Measurements from ENCODE around the gene LYVE1.

Gene LYVE1

DNA sequence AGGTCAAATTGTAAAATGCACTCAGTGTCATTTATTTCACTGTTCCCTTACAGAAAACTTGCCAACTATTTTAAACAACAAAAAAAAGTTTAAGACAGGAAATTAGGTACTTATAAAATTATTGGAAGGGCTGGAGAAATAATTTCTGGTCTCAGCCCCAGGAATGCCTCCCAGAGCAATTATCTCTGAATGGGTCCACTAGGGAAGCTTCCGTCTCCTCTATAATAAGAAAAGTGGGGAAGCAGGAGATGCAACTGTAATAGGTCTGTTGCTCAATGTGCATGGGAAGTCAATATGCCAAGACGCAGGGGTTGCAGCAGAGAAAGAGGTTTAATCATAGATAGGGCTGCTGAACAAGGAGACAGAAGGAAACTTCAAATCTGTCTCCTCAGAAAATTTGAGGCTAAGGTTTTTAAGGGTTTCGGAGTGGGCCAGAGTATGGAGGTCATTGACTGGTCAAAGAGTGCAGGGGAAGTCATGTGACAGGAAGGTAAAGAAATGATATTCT lies 16.6 kb downstream of the LYVE1 start:
- DNase-seq = no peak

DNA sequence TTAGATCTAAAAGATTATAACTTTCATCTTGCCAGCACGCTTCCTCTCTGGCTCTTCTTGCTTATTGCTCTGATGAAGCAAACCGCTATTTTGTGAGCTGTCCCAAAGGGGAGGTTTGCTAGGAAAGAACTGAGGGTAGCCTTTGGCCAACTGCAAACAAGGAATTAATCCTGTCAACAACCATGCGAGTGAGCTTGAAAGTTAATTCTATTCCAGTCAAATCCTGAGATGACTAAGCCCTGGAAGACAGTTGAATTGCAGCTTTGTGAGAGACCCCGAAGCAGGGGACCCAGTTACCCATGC lies 17.2 kb downstream of the LYVE1 start:
- no peak for DNase-seq

DNA sequence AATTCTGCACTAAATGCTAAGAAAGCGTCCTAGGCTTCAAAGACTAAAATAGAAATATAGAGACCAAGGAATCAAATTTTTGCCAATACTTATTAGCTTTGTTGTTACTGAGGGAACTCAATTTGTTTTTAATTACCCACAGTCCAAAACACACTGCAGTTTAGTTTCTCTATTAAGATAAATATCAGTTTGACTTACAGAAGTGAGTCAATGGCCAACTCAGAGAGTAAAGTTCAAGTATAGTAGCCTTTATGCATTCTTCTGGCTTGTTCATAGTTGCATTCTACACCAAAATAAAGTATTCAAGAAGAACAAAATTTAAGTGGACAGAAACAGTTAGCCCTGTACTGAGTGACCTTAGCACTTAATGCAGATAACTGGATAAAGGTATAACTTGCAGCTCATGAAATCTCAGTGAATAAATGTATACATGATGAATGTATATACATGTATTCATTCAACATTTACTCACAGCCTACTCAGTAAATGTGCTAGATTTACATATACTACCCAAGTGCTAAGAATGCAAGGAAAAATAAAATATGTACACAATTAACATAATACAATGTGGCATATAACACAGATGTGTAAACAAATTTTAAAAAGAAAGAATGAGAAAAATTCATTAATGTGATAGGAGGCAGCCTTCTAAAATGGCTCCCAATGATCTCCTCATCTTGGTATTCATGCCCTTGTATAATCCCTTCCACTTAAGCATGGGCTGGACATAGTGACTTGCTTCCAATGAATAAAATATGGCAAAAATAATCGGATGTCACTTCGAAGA lies 17.8 kb downstream of the LYVE1 start:
- no peak for DNase-seq

DNA sequence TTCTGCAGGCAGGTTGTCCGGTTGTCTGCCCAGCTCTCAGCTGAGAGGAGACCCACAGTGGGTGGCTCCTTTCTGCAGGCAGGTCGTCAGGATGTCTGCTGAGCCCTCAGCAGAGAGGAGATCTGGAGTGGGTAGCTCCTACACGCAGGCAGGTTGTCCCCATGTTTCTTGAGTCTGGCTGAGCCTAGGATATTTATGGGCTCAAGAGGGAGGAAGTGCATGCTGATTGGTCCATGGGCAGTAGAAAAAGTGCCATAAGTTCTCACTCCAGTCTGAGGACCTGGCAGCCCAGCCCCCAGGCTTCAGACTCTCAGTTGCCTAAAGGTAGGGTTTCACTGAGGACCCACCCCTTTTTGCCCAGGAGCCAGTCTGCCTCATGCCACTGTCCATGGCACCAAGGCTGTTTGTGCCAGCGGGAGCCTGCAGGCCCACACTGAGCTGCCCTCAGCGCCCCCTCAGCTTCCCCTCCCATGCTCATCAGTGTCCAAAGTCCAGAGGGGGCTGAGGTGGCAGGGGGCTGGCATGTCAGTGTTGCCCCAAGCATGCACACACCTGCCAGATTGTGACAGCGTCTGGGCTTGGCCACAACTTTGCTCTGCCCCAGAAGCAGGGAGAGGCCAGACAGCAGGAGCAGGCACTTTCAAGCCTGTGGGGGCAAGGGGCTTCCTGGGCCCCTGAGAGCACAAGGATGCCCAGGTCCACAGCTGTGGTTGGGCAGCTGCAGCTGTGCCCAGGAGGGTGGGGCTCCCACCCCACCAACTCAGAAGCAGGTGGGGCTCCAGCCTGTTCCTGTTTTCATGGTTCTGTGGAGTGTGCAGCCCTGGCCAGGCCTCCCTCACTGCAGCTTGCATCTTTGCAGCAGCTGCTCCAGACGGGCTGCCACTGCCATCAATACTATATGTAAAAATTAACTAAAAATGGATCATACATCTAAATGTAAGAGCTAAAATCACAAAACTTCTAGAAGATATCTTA lies 23.7 kb downstream of the LYVE1 start:
- no peak for DNase-seq

DNA sequence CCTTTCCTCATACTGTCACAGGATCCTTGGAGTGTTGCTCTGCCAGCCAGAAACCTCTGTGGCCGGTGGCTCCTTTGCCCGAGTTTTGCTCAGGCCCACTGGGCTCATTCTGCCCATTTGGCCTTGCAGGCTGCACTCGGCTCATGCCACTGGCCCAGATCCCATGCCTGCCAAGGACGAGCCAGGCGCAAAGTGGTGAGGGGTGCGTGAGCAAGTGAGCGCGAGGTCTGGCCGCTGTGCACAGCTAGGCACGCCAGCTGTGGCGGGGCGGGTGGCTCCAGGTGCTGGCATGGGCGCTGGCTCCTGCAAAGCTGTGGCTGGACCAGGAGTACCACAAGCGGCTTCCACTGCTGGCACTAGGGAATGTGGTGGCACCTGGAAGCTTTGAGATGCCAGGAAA lies 24.7 kb downstream of the LYVE1 start:
- DNase-seq = no peak

DNA sequence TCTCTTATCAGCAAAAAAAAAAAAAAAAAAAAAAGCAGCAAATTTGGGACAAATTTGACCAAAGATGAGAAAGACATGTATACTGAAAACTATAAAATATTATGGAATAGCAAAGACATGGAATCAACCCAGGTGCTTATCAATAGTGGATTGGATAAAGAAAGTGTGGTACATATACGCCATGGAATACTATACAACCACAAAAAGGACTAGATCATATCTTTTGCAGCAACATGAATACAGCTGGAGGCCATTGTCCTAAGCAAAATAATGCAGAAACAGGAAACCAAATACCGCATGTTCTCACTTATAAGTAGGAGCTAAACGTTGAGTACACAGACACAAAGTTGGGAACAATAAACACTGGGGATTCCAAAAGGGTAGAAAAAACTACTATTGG lies 25.7 kb downstream of the LYVE1 start:
- no peak for DNase-seq

DNA sequence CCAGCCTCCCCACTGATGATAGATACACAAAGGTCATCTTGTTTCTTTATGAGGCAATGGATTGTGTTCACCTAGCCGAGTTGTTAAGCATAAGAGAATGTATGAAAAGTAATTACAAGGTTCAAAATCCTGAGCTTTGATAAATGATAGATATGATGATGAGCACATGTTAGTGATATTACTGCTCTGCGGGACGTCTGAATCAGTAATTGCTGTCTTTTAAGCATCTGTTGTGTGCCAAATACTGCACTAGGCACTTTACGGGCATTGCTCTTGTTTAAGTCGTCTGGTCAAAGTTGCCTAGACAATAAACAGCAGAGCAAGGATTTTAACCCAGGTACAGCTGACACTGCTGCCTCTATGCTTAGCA lies 26.9 kb downstream of the LYVE1 start:
- no peak for DNase-seq

DNA sequence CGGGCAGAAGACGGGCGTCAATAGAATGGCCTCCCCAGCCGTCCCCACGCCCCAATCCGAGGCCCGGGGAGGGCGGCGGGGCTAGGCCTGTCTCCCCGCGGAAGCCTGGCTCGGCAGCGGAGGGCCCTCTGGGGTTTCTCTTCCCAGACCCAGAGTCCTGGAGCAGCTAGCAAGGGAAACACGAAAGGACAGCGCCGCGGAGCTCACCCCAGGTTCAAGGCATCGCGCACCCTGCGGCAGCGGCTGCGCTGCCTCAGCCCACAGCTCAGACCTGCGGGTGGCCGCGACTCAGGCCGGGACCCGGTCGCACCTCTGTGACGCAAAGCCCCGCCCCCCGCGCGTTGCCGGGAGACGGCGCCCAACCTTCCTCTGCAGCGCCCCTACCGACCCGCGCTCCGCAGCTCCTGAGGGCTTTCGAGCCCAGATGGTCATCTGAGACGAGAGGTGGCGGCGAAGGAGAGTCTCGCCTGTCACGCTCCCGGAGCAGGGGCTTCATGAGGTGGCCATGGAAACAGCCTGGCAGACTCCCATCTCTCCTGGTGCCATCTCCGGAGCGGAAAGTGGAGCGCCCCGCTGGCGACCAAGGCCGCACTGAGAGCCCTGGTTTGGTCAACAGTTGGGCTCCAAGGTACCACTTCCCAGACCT lies 27.4 kb downstream of the LYVE1 start, which contains the start of gene RNF141:
RNF141 (minus strand) TSS at position 273 of the 646 bp plus-strand sequence. CDS start 7,029 bp downstream, outside the sequence.
- peak; percentile 97 for DNase-seq

DNA sequence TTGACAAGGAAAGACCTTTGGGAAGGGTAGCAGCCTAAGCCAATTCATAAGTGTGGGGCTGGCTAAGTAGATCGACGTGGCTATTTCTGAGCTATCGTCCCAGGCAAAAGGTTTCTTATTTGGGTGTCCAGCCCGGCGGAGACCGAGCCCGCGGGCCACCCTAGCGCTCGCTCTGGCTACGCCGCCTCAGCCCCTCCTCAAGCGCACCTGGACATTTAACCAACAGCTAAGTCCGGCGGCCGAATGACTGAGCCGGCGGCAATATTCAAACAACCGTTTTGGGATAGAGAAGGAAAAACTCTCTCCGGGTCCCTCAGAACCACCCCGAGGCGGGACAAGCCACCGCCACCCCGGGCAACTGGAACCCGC lies 27.9 kb downstream of the LYVE1 start:
- no peak for DNase-seq

DNA sequence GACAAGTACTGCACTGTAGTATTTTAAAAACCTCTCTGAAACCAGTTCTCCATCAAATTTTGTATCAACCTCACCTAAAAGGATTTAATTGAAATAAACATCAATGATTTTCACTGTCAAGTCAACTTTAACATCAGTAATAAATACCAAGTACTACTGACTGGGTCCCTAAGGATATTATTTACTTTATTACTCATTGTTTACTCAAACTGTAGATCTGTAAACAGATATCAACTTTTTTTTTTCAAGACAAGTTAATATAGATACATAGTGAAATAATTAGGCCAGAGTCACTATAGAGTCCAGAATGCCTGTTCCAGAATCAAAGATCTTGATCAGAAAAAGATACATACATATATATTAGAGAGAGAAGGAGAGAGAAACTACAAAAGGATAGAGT lies 29.1 kb downstream of the LYVE1 start:
- no peak for DNase-seq

DNA sequence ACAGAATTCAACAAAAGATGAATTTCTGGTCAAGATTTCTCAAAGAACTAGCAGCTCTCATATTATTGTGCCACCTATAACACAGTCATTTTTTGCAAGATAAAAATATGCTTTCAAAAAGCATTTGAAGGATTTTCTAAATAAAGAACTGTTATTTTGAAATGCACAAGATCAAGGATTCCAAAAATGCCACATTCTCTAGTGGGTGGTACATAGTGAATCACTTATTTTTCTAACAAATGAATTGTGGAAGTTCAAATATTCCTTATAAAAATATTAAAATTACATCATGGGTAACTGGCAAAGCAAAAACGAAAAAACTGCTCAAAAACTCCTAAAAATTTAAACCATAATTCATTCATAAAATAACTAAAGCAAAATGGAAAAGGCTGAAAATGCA lies 29.5 kb downstream of the LYVE1 start:
- no peak for DNase-seq

DNA sequence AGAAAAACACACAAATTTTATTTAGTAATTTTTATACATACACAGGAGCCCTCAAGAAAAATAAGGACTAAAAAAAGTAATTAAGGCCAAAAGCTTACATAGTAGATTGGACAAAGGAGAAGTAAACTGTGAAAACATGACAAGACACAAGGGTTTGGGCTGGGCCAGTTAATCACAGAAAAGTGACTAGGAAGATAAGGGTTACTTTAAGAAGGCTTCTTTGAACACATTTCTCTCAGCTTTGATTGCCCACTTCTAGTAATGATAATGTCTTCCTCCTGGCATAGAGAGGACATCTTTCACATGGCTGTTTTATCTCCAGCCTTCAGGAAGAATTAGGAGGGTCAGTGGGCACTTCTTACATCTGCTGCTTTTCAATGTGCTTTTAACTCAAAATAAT lies 30.9 kb downstream of the LYVE1 start:
- DNase-seq = no peak

DNA sequence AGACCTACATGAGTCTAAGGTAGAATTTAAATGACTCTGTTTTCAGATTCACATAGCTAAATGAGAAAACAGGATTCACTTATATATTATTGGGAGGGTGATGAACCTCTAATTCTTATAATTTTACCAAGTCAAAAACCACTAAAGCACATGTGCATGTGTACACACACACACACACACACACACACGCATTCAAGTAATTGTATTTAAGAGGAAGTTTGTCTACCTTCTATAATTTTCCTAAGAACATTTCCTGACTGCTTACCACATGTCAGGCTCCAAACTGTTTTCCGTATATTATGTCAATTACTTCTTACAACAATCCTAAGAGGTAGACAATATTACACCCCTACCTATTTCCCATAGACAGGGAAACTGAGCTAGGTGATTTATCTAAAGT lies 34.1 kb downstream of the LYVE1 start:
- no peak for DNase-seq

DNA sequence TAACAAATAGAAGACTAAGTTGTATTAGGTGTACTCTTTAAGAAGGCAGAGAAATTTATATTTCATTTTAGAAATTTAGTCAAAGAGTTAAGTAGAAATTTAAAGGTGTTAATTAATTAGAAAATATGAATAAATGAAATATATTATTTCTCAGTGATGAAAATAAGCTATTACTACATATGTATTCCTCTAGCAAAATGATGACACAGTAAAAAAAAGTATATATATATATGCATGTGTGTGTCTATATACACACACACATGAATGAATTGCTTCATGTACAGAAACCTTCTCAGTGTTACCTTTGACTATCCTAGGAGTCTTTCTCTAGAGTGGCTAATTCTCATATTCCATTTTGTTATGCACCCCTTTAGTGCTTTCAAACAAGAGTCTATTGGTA lies 35.1 kb downstream of the LYVE1 start:
- DNase-seq = no peak

DNA sequence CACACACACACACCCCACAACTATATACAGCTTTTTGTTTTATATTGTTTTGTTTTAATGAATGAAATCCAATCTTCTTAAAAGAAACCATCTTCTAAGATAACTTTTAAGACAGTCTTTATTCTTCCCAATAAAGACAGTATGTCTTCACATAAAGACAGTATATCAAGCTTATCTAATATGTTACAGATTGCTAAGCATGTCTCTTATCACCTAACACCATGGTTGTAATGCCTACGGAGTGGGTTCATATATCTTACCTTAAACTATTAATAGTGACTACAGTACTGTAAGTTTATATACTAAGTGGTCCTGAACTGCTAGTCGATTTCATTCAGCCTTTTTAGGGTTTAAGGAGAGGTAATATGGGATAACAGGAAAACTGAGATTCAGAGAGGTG lies 35.9 kb downstream of the LYVE1 start:
- DNase-seq = no peak

DNA sequence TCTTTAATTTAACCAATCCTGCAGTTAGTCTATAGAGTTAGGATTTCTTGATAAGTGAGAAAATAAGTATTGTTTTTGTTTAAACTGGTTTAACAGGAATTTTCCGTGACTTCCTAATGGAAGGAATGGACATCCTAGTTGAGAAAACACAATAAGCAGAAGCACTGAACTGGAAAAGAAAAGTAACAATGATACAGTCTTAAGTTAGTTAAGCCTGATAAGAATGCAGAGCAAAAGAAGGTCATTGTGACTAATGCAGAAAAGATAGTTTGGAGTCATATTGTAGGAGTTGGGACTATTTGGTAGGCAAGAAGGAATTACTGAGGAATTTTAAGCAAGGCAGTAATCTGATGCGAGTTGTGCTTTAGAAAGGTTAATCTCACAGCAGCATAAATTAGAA lies 39.2 kb downstream of the LYVE1 start:
- no peak for DNase-seq

DNA sequence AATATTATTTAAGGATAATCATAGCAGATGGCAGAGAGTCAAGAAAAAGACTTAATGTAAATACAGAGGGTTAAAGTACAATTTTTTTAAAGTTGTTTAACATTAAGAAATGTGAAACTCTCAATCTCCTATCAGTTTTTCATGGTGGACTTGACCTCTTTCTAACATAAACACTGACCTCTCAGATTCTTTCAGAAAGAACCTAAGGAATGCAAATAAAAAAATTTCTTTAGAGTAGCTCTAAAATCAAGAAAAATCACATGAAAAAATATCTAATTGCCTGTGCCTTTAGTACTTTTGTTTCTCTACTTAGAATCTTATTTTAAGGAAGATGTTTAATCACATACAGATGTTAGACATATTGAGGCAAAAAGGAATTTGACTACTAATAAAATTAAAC lies 40.3 kb downstream of the LYVE1 start:
- no peak for DNase-seq

DNA sequence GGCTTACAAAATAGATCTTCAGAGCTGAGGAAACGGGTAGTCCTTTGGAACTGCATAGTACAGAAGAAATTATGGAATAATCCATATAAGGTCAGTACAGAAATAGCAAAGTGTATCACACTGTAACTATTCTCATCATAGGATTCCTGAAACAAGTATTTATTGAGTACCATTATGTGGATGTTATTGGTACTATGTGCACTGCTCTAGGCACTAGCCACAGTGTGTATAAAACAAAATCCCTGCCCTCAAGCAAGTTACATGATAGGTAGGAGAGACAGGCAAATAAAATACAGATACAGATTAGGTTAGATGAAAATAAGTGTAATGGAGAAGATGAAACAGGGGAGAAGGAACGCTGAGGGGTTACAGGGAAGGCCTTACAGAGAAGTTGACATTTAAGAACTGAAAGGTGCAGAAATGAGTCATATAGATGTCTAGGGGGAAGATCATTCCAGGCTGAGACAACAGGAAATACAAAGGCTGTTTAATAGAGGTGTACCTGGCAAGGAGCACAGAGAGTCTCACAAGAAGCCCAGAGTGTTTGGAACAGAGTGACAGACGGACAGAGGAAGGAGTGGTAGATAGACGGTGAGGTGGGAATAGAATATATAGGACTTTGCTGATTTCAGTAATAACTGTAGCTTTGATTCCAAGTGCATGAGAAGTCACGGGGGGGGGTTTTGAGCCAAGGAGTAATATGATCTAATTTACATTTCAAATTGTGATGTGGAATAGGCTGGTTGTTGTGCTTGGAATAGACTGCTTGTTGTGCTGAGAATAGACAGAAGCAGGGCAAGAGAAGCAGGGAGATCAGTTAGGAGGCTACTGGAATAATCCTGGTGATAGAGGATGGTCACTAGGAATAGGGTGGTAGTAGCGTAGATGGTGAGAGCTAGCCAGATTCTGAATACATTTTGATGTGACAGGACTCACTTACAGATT lies 41.2 kb downstream of the LYVE1 start:
- DNase-seq = no peak

DNA sequence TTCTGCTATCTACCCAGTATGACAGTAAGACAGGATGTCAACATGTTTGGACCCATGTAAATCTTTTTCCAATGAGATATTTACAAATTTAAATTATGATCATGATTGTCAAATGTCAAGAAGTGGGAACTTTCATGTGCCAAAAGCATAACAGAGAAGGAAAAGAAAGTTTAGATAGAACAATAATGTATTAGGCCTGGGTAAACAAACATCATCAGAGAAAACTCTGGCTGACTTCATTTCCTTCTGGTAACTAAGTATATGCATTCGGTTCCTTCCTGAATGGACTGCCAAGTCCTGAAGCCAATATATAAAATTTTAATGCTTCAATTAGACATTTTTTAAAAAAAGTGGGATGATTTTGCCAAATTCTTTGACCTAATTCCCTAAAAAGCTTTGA lies 44.0 kb downstream of the LYVE1 start:
- DNase-seq = no peak

DNA sequence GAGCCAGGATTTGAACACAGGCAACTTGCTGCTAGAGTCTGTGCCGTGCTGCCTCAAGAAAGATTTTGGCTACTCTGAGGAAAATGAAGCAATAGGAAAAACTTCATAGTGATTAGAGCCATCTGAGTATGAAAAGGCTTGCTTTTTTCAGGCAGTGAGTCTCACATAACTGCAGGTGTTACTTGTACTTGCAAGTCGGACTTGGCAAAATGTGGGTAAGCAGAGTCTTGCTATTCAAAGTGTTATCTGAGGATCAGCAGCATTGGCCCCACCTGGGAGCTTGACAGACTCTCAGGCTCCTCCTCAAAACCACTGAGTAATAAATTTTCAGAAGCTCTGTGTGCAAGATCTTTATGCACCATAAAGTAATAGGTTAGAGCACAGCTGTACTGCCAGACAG lies 45.5 kb downstream of the LYVE1 start:
- no peak for DNase-seq

DNA sequence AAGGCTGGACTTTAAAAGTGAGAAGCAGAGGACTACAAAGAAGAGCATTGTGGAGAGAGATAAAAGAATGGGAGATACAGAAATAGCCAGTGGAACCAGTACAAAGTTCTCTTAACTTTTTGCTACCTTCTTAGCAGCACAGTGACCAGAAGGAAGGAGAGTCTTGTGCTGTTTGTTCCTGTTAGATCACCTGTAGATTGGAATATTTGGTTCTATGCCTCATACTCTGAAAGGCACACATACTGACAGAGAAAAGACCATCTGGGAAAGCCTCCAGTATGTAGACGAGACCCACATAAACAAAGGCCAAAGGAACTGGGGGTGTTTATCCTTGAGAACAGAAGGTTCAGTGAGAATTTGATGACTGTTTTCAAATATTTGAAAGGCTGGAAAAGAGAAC lies 46.2 kb downstream of the LYVE1 start:
- no peak for DNase-seq

DNA sequence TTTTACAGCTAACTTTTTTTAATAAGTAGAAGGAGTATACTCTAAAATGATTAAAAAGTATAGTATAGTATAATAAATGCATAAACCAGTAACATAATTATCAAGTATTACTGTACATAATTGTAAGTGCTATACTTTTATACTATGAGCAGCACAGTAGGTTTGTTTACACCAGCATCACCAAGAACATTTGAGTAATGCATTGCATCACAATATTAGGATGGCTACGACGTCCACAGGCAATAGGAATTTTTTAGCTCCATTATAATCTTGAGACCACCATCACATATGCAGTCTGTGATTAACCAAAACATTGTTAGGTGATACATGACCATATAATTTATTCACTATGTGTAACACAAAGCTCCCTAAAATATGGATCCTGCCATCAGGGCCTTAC lies 47.9 kb downstream of the LYVE1 start:
- DNase-seq = no peak

DNA sequence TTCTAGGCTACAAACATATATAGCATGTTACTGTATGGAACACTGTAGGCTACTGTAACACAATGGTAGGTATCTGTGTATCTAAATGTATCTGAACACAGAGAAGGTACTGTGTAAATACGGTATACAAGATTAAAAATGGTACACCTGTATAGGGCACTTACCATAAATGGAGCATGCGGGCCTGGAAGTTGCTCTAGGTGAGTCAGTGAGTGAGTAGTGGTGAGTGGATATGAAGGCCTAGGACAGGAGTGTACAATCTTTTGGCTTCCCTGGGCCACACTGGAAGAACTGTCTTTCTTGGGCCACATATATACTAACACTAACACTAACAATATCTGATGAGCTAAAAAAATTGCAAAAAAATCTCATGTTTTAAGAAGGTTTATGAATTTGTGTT lies 48.8 kb downstream of the LYVE1 start:
- no peak for DNase-seq
